ENCODE results near the gene SYT12. TPM values are rescaled to one million over a fixed set of nuclear protein-coding genes. Genes with fewer than 3 reads are reported as not detected.

SYT12 gene
- total RNA-seq, 1 experiment from 2014 or later = 11.1 TPM

DNA sequence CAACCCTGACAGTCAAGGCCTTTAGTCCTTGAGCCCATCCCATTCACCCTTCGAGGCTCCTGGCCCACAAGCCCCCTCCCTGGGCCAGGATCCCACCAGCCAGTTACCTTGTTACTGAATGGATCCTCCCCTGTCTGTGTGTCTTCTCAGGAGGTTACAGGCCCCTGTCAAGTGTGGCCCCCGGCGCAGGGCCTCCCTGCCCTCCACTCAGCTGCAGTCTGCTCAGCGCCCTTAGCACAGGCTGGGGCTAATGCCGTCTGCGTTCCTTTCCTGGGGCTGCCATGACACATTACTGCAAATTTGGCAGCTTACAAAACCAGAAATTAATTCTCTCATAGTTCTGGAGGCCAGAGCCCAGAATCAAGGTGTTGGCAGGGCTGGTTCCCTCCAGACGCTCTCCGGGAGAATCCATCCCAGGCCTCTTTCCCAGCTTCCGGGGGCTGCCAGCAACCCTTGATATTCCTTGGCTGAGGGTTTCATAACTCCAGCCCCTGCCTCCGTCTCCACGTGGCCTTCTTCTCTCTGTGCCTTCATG lies 9.4 kb upstream of the SYT12 start:
- Histone ChIP-seq H3K4me1 (replicated peaks; ENCODE audit: insufficient read depth) (no peaks in the 10 kb centered on the region), H3K36me3 (ENCODE audit: low read depth) (no peaks in the 10 kb centered on the region), H3K79me2 (ENCODE audit: low read depth) (no peaks in the 10 kb centered on the region), H3K27ac (no peak overlapping the region), H4K20me1 (ENCODE audit: insufficient read depth) (no peaks in the 10 kb centered on the region), H2AFZ (no peak overlapping the region), H3K4me2 (no peak overlapping the region), H3K27me3 (ENCODE audit: insufficient read depth, low read depth) (no peaks in the 10 kb centered on the region), H3K9me2 (ENCODE audit: insufficient read depth) (no peaks in the 10 kb centered on the region), H3K4me3 (no peak overlapping the region), H3F3A (ENCODE audit: insufficient read depth, low read depth) (no peaks in the 10 kb centered on the region), H3K9me3 (ENCODE audit: insufficient read depth, low read depth) (no peaks in the 10 kb centered on the region)
- TF ChIP-seq EZH2 (IDR thresholded peaks at IDR 0.05; ENCODE audit: low read depth) = no peak
- TF ChIP-seq, protein P1, sequence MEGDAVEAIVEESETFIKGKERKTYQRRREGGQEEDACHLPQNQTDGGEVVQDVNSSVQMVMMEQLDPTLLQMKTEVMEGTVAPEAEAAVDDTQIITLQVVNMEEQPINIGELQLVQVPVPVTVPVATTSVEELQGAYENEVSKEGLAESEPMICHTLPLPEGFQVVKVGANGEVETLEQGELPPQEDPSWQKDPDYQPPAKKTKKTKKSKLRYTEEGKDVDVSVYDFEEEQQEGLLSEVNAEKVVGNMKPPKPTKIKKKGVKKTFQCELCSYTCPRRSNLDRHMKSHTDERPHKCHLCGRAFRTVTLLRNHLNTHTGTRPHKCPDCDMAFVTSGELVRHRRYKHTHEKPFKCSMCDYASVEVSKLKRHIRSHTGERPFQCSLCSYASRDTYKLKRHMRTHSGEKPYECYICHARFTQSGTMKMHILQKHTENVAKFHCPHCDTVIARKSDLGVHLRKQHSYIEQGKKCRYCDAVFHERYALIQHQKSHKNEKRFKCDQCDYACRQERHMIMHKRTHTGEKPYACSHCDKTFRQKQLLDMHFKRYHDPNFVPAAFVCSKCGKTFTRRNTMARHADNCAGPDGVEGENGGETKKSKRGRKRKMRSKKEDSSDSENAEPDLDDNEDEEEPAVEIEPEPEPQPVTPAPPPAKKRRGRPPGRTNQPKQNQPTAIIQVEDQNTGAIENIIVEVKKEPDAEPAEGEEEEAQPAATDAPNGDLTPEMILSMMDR (conservative IDR thresholded peaks at IDR 0.05) = no peak
- no peak for DNase-seq
- intact Hi-C loops (cut with micrococcal nuclease; ENCODE audit: unreplicated experiment) = no loop called here
- ChIA-PET POLR2A (ENCODE audit: unreplicated experiment) (no interaction called here), CTCF (no interaction called here)
- BruUV-seq (replicated peaks) = no TSS peak

DNA sequence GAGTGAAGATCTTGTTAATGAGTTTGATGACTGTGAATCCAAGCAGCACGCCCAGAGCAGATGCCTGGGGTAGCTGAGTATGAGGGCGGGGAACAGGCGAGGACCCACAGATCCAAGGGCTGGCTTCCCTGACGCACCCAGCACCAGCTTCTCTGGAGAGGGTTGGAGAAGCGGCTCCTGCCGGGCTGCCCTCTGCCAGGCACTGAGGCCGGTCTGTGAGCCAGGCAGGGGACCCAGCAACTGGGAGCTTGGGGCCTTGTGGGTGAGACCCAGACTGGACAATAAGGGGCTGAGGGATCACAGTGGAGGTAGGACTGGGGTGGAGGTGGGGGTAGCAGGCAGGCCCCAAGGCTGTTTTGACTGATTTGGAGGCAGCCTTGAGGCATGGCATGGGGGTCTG lies 8.6 kb upstream of the SYT12 start:
- no peaks in the 10 kb centered on the region for H3F3A ChIP-seq (ENCODE audit: insufficient read depth, low read depth)
- H3K4me3 ChIP-seq = no peak overlapping the region
- no peak overlapping the region for H2AFZ ChIP-seq
- H3K27ac ChIP-seq = no peak overlapping the region
- no peak for TF ChIP-seq EZH2 (IDR thresholded peaks at IDR 0.05; ENCODE audit: low read depth)
- TF ChIP-seq, protein P1 (conservative IDR thresholded peaks at IDR 0.05) = no peak
- no peaks in the 10 kb centered on the region for H3K36me3 ChIP-seq (ENCODE audit: low read depth)
- no peaks in the 10 kb centered on the region for H3K9me3 ChIP-seq (ENCODE audit: insufficient read depth, low read depth)
- ChIA-PET POLR2A (ENCODE audit: unreplicated experiment) (no interaction called here), CTCF (interaction anchor here (0.6 kb wide), 1 partner anchor 51 kb away, joined by 3 read pairs; no protein-coding TSS in a partner anchor)
- no peak overlapping the region for H3K4me2 ChIP-seq
- no TSS peak for BruUV-seq (replicated peaks)
- H3K4me1 ChIP-seq (replicated peaks; ENCODE audit: insufficient read depth) = no peaks in the 10 kb centered on the region
- intact Hi-C loops (cut with micrococcal nuclease; ENCODE audit: unreplicated experiment) = no loop called here
- no peaks in the 10 kb centered on the region for H4K20me1 ChIP-seq (ENCODE audit: insufficient read depth)
- H3K27me3 ChIP-seq (ENCODE audit: insufficient read depth, low read depth) = no peaks in the 10 kb centered on the region
- no peaks in the 10 kb centered on the region for H3K79me2 ChIP-seq (ENCODE audit: low read depth)
- DNase-seq = no peak
- no peaks in the 10 kb centered on the region for H3K9me2 ChIP-seq (ENCODE audit: insufficient read depth)

DNA sequence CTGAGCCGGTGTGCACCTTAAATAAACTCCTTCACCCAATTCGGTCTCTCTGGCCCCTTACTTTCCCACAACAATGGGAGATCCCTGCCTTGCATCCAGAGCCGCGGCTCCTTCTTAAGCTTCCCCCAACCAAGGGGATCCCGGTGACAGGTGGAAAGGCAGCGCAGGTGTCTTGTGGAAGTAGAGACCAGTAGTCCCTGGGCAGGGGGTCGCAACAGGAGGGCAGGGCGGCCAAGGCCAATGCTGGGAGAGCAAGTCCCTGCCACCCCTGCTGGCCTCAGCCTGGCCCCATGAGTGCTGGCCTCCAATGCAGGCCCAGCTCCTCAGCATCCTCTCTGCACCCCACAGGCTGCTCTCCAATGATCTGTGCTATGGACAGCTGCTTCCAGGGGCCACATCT lies 7.9 kb upstream of the SYT12 start:
- ChIA-PET CTCF (interaction anchor here (0.6 kb wide), 1 partner anchor 51 kb away, joined by 3 read pairs; no protein-coding TSS in a partner anchor), POLR2A (ENCODE audit: unreplicated experiment) (no interaction called here)
- no peak for TF ChIP-seq EZH2 (IDR thresholded peaks at IDR 0.05; ENCODE audit: low read depth)
- TF ChIP-seq, protein P1 (conservative IDR thresholded peaks at IDR 0.05) = no peak
- Histone ChIP-seq H3K4me1 (replicated peaks; ENCODE audit: insufficient read depth) (no peaks in the 10 kb centered on the region), H3K4me2 (no peak overlapping the region), H3K27ac (no peak overlapping the region), H3K9me2 (ENCODE audit: insufficient read depth) (no peaks in the 10 kb centered on the region), H3K36me3 (ENCODE audit: low read depth) (no peaks in the 10 kb centered on the region), H4K20me1 (ENCODE audit: insufficient read depth) (no peaks in the 10 kb centered on the region), H3F3A (ENCODE audit: insufficient read depth, low read depth) (no peaks in the 10 kb centered on the region), H3K79me2 (ENCODE audit: low read depth) (no peaks in the 10 kb centered on the region), H2AFZ (no peak overlapping the region), H3K4me3 (no peak overlapping the region), H3K27me3 (ENCODE audit: insufficient read depth, low read depth) (no peaks in the 10 kb centered on the region), H3K9me3 (ENCODE audit: insufficient read depth, low read depth) (no peaks in the 10 kb centered on the region)
- no TSS peak for BruUV-seq (replicated peaks)
- intact Hi-C loops (cut with micrococcal nuclease; ENCODE audit: unreplicated experiment) = no loop called here
- no peak for DNase-seq
